Motor neuron (in vitro differentiated cells): ENCODE results near the gene MRC1. TPM values are rescaled to one million over a fixed set of nuclear protein-coding genes. Genes with fewer than 3 reads are reported as not detected.
"Not testable (repeated sequence)": the region's sequence is repeated elsewhere in the genome, so short reads cannot be mapped to it uniquely, and the experiment has no call there.

Experiments
- ATAC-seq, 8 experiments: fragments of 200-7000 bp; cut with Tn5 transposase; replicated peaks in 6 of 8; 2 replicates each; pipeline ENCODE4 v1.8.0; 2021; ENCODE audit warnings: mild to moderate bottlenecking in 8 of 8, moderate library complexity in 8 of 8
- H3K27ac ChIP-seq, 2 donors: fragments of 250-450 bp; sonication (Bioruptor Pico); 2 replicates each; pipeline ENCODE4 v1.9.0; 2021; ENCODE audit warnings: antibody characterized with exemption in 2 of 2, mild to moderate bottlenecking in 2 of 2, moderate library complexity in 1 of 2
- H3K4me1 ChIP-seq, 2 donors: fragments of 250-450 bp; sonication (Bioruptor Pico); replicated peaks in 1 of 2; 2 replicates each; pipeline ENCODE4 v1.6.1; 2021; ENCODE audit warnings: antibody characterized with exemption in 2 of 2, mild to moderate bottlenecking in 2 of 2, moderate library complexity in 1 of 2
- H3K4me3 ChIP-seq, 5 donors: fragments of 250-450 bp; sonication (Bioruptor Pico); 2 replicates each; pipeline ENCODE4 v1.9.0; 2021; ENCODE audit warnings: antibody characterized with exemption in 5 of 5, mild to moderate bottlenecking in 5 of 5, moderate library complexity in 4 of 5
- WGBS, 10 experiments: fragments of 450-650 bp; shearing (Covaris generic); methylation state at CpG; one replicate each; pipeline ENCODE4 v1.0.0; 2022; 5-methylcytosine and 5-hydroxymethylcytosine counted together
- in situ Hi-C, 9 experiments: fragments of 400-800 bp; cut with MboI; loops; one replicate each; pipeline ENCODE4 v1.15.0; 2021; ENCODE audit warnings: low sequenced_read_pairs in 9 of 9, low pct_unique_long_range_greater_than_20kb in 2 of 9; ENCODE audit not compliant: unreplicated experiment in 9 of 9
- total RNA-seq, 8 experiments: library from RNA; unstranded; fragments of 300-600 nt; gene quantifications; 2 replicates each; pipeline versions ENCODE4 v1.2.3 to v1.2.4, GENCODE V29; 2022

MRC1 gene
- total RNA-seq, 8 experiments from 2014 or later = 0.05 to 0.14 (median 0.08) TPM; not detected in 5

GRCh38 chr10:17923728-17924127, 114.6 kb downstream of the MRC1 start:
- no peak for ATAC-seq
- H3K27ac ChIP-seq = no peak overlapping the region
- no peak overlapping the region for H3K4me3 ChIP-seq

GRCh38 chr10:17943033-17943745, 134.0 kb downstream of the MRC1 start:
- WGBS, 10 experiments = 8 to 83% (median 33%) methylated on average over 1 to 3 of the region's 3 CpGs; no CpG with 5 or more reads in 3 of the 10 experiments

More at GRCh38 chr10:17923728-17924127, 114.6 kb downstream of the MRC1 start:
- in situ Hi-C loops = loop anchor here in 3 of 9 experiments (25.0 kb wide), 2 partner anchors 289 to 314 kb away; no protein-coding TSS in a partner anchor
- no peaks in the 10 kb centered on the region for H3K4me1 ChIP-seq
- WGBS, 10 experiments = 0 to 100% (median 77%) methylated on average over 1 to 4 of the region's 4 CpGs; no CpG with 5 or more reads in 4 of the 10 experiments

GRCh38 chr10:17950269-17950668, 141.1 kb downstream of the MRC1 start:
- H3K4me1 ChIP-seq, in situ Hi-C loops, H3K27ac ChIP-seq, ATAC-seq, H3K4me3 ChIP-seq: not testable (repeated sequence)
- 39 to 87% (median 83%) methylated on average over 2 to 6 of the region's 7 CpGs; no CpG with 5 or more reads in 3 of the 10 experiments for WGBS, 10 experiments

More at GRCh38 chr10:17943033-17943745, 134.0 kb downstream of the MRC1 start:
- Histone ChIP-seq H3K4me1 (no peaks in the 10 kb centered on the region), H3K4me3 (no peak overlapping the region), H3K27ac (no peak overlapping the region)
- in situ Hi-C loops = no loop called here
- no peak for ATAC-seq

GRCh38 chr10:17950726-17951125, 141.6 kb downstream of the MRC1 start:
- Histone ChIP-seq H3K4me1 (peaks cover 0 to 6% of the 10 kb centered on the region in 2 donors), H3K4me3 (no peak overlapping the region), H3K27ac (no peak overlapping the region)
- WGBS, 10 experiments = 70 to 100% (median 89%) methylated on average over 1 to 6 of the region's 22 CpGs; no CpG with 5 or more reads in 6 of the 10 experiments
- no peak for ATAC-seq
- in situ Hi-C loops = no loop called here

GRCh38 chr10:17951868-17952371, 142.8 kb downstream of the MRC1 start, which contains the start of gene SLC39A12:
Gene SLC39A12 (plus strand): TSS chr10:17951918. CDS start chr10:17953277, 1,359 bp downstream.
- H3K4me1 ChIP-seq = peaks cover 0 to 6% of the 10 kb centered on the region in 2 donors
- 0 to 100% (median 68%) methylated on average over 1 to 3 of the region's 3 CpGs for WGBS, 10 experiments
- H3K4me3 ChIP-seq = no peak within 1 kb of the TSS
- peak in 1 of 8 experiments; percentile 30 for ATAC-seq
- H3K27ac ChIP-seq = no peak within 1 kb of the TSS
- in situ Hi-C loops = no loop called here

GRCh38 chr10:17954372-17954771, 145.2 kb downstream of the MRC1 start:
- in situ Hi-C loops, ATAC-seq, H3K4me3 ChIP-seq, H3K27ac ChIP-seq, H3K4me1 ChIP-seq: not testable (repeated sequence)
- 33 to 98% (median 96%) methylated on average over 2 to 10 of the region's 10 CpGs; no CpG with 5 or more reads in 4 of the 10 experiments for WGBS, 10 experiments

- peaks cover 0 to 6% of the 10 kb centered on the region in 2 donors for H3K4me1 ChIP-seq
- H3K27ac ChIP-seq = no peak overlapping the region
- H3K4me3 ChIP-seq = no peak overlapping the region
- 44 to 87% (median 54%) methylated on average over 2 of the region's 2 CpGs; no CpG with 5 or more reads in 4 of the 10 experiments for WGBS, 10 experiments
- in situ Hi-C loops = no loop called here
- ATAC-seq = peak in 1 of 8 experiments; percentile 47
Measured at GRCh38 chr10:17954861-17955260, 145.7 kb downstream of the MRC1 start.

GRCh38 chr10:17958049-17958448, 148.9 kb downstream of the MRC1 start:
- in situ Hi-C loops = no loop called here
- no peak for ATAC-seq
- H3K4me1 ChIP-seq = peaks cover 4 to 5% of the 10 kb centered on the region in 2 donors
- no peak overlapping the region for H3K27ac ChIP-seq
- WGBS, 10 experiments = 79 to 100% (median 96%) methylated on average over 2 to 6 of the region's 7 CpGs; no CpG with 5 or more reads in 2 of the 10 experiments
- no peak overlapping the region for H3K4me3 ChIP-seq

GRCh38 chr10:17959870-17960269, 150.7 kb downstream of the MRC1 start:
- no peak for ATAC-seq
- no peak overlapping the region for H3K27ac ChIP-seq
- H3K4me1 ChIP-seq = peaks cover 4 to 5% of the 10 kb centered on the region in 2 donors
- no peak overlapping the region for H3K4me3 ChIP-seq
- WGBS, 10 experiments = 0 to 80% (median 55%) methylated on average over 1 to 2 of the region's 2 CpGs; no CpG with 5 or more reads in 1 of the 10 experiments
- in situ Hi-C loops = no loop called here

Other genes with a start within 250 kb of the MRC1 start
- gene HACD1, start 192.0 kb upstream of the MRC1 start, total RNA-seq = 10 to 100 TPM in 1 of 8 experiments, 1 to 10 TPM in 7; 1.3 to 16.0 (median 6.5) TPM
- gene STAM, start 165.2 kb upstream of the MRC1 start, total RNA-seq = 10 to 100 TPM; 15.9 to 35.6 (median 25.8) TPM
- under 1 TPM; 0.04 to 0.24 (median 0.09) TPM for gene TMEM236, start 57.1 kb upstream of the MRC1 start, total RNA-seq
- gene SLC39A12, start 142.6 kb downstream of the MRC1 start, total RNA-seq = 1 to 10 TPM in 1 of 8 experiments, under 1 TPM in 2, not detected in 5; 0.10 to 2.1 (median 0.11) TPM